Suprapubic skin (tissue), 4 donors: ENCODE data around the gene SLC13A1.

Source experiments
- CTCF ChIP-seq, 2 donors: fragments of 200-600 bp in 1 of 2; fragments of 450-650 bp in 1 of 2; sonication (generic) in 1 of 2; IDR thresholded peaks; one replicate each; pipeline ENCODE4 v1.5.1; 2016 to 2019; ENCODE audit warnings: antibody characterized with exemption in 2 of 2, mild to moderate bottlenecking in 1 of 2, moderate library complexity in 1 of 2
- POLR2A ChIP-seq, 2 donors: fragments of 450-650 bp; IDR thresholded peaks; one replicate each; pipeline ENCODE4 v1.6.1; 2017; ENCODE audit warnings: antibody characterized with exemption in 2 of 2, mild to moderate bottlenecking in 2 of 2, moderate library complexity in 2 of 2
- POLR2AphosphoS5 ChIP-seq, 3 donors: sonication (generic); formaldehyde crosslinking; IDR thresholded peaks; one replicate each; pipeline ENCODE4 v1.6.1; 2017; ENCODE audit warnings: antibody characterized with exemption in 3 of 3

DNA sequence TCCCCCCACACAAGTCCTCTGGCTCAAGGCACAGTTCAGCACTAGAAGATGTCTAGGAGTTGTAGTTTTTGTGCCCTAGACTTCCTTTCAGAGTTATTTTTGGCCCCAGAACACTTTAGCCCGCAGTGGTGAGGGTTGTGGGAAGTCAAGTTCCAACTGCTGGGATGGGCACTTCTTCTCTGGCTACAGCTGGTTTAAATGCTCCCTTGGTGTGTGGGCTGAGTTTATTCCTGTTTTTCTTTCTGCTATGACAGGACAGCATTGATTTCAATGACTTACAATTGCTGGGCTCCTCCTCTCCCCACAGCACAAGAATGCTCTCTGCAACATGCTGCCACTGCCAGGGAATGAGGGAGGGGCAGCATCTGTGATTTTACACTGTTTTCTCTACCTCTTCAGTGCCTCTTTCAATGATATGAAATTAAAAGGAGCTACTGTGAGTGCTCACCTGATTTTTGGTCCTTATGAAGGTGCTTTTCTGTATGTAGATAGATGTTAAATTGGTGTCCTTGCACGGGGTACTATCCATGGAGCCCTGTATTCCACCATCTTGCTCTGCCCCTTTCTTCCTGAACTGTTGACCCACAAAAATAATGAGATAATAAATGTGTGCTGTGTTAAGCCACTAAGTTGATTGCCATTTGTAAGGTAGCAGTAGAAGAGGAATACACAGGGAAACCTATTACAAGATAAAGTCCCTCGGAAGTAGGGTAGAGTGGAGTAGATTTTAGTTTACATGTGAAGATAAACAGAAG, 56.3 kb downstream of the SLC13A1 start:
- no peak for TF ChIP-seq POLR2AphosphoS5 (IDR thresholded peaks at IDR 0.05)
- TF ChIP-seq CTCF (IDR thresholded peaks at IDR 0.05), result no peak
- no peak for TF ChIP-seq POLR2A (IDR thresholded peaks at IDR 0.05)
